GM04503 (cell line): Measurements from ENCODE around the gene DLK2.

Source experiments
- DNase-seq: peaks from one replicate; pipeline ENCODE4 v3.0.0-alpha.2; 2012; ENCODE audit warnings: low read depth

The DLK2 gene

DNA sequence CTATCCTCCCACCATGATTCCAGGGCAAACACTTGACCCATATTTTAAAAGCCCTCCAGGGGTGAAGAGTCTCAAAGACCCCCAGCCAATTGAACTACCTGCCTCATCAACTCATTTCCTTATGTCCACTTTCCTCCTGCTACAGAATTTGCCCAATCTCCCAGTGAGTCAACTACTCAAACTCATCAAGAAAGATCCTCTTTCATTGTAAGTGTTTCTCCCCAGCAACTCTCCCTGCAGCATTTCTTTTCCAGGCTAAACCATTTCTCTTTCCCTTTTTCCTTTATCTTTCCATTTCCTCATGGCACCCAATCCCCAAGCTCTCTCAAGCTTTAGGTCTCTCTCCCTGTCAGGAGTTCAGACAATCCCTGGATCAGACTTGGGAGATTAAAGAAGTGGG is 1.5 kb downstream of the DLK2 start:
- no peak for DNase-seq

DNA sequence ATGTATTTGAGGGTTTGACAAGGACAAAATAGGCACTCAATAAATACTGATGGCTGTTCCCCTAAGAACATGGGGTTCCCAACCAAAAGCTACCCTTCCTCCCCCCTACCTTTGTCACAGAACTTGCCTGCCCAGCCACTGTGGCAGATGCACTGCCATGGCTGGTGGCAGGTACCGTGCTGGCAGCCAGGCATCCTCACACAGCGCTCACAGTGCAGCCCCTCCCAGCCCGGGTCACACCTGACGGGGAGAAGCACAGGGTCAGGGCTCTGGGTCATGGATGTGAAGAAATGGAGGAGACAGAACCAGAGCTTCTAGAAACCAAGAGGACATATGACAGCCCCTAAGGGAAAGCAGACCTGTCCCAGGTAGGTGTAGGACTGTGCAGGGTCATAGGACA is 2.5 kb downstream of the DLK2 start:
- DNase-seq, result no peak

DNA sequence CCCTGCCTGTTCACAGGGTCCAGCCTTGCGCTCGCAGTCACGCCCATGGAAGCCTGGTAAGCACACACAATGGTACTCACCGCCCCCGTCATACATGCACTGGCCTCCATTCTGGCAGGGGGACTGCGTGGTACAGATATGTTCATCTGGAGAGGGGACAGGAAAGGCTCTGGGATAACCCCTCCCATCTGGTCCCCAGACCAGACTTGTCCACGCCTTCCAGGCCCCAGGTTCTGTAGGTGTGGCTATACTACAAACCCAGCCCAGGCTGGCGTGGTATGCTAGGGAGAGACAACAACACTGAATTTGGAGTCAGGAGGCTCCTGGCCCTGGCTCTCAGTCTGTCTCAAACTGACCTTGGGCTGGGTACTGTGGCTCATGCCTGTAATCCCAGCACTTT is 3.4 kb downstream of the DLK2 start:
- no peak for DNase-seq

DNA sequence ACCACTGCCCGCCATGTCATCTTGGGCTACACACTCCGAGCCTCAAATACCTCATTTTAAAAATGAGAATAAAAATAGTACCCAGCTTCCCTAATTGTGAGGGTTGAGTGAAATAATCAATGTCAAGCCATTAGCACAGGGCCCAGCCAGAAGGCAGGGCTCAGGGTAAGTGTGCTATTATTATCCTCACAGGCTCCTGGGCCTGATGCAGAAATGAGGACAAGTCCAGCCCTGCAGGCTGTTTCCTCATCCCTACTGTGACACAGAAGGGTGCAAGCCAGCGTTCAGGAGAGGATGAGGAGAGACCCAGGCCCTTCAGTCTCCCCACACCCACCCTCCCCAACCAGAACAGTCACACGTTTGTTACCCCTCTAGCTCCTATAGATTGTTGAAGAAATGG is 4.0 kb downstream of the DLK2 start:
- no peak for DNase-seq

DNA sequence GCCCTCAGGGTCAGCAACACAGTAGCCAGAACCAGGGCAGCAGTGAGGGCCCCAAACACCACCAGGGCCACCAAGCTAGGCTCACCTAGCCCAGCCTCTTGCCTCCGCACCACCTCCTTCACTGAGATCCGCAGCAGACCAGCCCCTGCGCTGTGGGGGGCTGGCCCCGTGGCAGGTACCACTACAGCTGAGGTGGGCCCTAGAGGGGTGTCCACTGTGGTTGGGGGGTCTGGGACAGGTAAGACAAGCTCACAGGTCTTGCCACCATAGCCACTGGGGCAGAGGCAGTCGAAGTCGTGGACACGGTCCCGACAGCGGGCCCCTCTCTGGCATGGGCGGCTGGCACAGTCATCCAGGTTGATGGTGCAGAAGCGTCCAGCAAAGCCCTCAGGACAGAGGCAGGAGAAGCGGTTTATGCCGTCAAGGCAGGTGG is 4.6 kb downstream of the DLK2 start:
- DNase-seq, result no peak

DNA sequence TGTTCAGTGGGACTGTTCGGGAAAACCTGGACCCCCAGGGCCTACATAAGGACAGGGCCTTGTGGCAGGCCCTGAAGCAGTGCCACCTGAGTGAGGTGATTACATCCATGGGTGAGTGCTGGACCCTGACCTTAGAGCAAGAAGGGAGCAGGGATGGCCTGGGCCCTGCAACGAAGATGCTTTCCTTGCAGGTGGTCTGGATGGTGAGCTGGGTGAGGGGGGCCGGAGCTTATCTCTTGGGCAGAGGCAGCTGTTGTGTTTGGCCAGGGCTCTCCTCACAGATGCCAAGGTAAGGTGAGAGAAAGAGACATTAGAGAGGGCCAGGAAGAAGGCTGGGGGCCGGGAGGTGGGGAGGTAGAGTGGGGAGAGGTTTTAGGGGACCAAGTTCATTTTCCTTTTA is 6.4 kb downstream of the DLK2 start:
- no peak for DNase-seq

DNA sequence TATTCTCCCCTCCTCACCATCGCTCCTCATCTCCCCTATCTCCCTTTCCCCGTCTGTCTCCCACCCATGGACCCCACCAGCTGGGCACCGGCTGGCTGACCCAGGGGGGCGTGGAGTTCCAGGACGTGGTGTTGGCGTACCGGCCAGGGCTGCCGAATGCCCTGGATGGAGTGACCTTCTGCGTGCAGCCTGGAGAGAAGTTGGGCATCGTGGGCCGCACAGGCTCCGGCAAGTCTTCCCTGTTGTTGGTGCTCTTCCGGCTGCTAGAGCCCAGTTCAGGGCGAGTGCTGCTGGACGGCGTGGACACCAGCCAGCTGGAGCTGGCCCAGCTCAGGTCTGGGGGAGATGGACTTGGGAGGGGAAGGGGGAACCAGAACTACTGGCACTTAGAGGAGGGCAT is 7.7 kb downstream of the DLK2 start:
- no peak for DNase-seq

DNA sequence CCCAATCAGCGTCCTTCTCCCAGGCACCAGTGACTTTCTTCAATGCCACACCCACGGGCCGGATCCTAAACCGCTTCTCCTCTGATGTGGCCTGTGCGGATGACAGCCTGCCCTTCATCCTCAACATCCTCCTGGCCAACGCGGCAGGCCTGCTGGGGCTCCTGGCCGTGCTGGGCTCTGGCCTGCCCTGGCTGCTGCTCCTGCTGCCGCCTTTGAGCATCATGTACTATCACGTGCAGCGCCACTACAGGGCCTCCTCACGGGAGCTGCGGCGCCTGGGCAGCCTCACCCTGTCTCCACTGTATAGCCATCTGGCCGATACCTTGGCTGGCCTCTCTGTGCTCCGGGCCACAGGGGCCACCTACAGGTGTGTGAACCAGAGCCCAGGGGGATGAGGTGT is 9.8 kb downstream of the DLK2 start:
- no peak for DNase-seq

DNA sequence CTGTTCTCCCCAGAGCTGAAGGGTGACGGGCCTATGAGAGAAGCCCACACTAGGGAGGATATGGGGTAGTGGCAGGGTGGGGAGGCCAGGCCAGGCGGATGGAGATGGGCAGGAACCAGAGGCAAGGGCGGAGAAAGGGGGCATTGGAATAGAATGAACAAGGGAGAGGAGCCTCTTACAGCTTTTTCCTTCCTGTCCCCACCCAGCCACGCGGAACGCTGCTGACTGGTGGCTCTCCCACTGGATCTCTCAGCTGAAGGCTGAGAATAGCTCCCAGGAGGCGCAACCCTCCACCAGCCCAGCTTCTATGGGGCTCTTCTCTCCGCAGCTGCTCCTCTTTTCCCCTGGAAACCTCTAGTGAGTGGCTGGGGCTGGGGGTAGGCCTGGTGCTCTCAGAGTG is 10.8 kb downstream of the DLK2 start:
- no peak for DNase-seq

DNA sequence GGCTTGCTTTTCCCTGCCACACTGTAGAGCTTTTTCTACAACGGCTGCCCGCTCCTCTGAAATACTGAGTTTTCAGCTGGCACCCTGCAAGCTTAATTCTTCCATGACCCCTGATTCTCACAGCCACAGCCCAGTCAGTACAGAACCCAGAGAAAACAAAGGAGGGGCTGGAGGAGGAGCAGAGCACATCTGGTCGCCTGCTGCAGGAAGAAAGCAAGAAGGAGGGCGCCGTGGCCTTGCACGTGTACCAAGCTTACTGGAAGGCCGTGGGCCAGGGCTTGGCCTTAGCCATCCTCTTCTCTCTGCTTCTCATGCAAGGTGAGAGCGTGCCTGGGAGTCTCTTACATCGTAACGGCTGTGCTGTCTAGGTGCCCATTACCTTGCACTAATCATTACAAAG is 11.3 kb downstream of the DLK2 start:
- DNase-seq, result no peak

DNA sequence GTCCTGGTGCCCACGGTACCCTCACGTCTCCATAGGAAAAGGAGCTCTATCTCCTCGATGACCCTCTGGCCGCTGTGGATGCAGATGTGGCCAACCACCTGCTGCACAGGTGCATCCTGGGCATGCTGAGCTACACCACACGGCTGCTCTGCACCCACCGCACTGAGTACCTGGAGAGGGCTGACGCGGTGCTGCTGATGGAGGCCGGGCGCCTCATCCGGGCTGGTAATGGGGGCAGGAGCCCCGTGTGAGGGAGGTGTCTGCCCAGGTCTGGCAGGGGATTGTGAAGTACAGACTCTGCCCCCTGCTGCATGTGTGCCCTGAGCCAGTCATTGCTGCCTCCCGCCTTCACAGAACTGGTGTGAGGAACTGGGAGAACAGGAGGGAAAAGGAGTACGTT is 12.4 kb downstream of the DLK2 start:
- no peak for DNase-seq

DNA sequence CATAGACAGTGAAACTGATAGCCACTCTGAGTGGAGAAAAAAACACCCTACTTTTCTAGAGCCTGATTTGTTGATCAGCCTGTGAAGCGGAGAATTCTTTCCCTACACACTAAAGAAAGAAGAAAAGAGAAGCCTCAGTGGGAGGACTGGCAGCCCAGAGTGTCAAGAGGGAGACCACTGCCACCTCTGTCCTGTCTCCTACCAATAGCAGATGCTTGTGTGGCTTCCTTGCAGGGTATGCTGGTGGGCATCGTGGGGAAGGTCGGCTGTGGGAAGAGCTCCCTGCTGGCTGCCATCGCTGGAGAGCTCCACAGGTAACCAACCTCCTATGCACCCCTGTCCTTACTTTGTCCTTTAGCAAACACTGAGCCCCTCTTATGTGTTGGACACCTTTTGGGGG is 17.6 kb downstream of the DLK2 start:
- no peak for DNase-seq

DNA sequence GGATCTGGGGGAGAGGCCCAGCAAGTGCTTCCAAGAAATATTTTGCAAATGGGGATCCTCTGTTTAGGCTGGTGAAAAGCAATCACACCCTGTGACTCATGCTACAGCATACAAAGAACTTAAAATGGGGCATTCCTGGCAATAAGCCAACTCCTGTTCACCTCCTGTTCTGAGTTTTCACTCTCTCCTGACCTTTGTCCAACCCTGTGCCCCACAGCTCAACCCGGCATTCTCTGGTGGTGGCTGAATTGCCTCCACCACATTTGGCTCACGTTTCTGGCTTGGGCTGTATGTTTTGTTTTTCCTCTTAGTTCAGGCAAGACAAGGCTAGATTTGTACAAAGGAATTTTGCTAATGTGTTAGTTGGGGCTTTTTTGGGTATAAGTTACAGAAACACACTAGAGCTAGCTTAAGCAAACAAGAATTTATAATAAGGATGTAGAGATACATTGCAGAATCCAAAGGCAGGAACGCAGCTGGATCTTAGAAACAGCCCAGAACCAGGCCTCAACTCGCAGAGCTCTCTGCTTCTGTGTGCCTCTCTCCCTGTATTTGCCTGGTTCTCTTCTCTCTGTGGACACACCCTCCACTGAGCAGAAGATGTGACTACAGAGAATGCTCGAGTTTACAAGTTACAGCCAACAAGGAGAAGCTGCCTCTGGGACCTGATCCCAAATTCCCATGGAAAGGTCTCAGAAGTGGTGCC is 18.6 kb downstream of the DLK2 start:
- peak; percentile 67 for DNase-seq

DNA sequence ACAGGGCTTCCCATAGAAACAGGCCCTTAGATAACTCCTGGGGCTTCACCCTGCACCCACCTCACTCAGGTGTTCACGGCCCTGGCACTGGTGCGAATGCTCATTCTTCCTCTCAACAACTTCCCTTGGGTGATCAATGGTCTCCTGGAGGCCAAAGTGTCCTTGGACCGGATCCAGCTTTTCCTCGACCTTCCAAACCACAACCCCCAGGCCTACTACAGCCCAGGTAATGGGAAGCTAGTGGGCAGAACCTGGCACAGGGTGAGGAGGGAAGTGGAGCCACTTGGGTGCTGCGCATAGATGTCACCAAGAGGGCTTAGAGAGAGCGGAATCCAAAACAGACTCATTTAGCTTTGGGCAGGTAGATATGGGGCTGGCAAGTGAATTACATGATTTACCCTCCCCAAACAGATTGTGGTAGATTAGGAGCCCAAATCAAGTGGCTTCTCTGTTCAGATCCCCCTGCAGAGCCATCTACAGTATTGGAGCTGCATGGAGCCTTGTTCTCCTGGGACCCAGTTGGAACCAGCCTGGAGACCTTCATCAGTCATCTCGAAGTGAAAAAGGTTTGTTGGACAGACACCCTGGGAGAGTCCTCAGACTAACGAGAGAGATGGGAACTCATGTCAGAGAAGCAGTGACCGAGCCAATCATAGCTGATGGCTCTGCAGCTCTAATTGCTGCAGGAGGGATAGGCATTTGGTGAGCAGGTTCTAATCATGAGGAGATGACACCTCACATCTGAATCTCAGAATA is 19.5 kb downstream of the DLK2 start:
- DNase-seq, result no peak

DNA sequence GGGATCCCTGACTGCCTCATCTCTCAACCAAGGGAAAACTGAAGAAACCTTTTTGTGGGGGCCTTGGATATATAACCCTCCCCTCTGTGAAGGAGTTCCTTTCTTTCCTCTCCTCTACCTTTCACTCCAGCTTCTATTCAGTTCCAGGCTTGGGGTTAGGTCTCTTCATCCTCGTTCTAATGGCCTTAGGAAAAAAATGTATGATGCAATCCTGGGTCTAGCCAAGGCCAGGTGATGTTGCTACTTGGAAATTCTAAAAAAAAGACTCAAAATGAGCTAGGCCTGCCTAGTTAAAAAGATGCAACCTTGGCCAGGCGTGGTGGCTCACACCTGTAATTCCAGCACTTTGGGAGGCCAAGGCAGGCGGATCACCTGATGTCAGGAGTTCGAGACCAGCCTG is 20.4 kb downstream of the DLK2 start:
- no peak for DNase-seq

DNA sequence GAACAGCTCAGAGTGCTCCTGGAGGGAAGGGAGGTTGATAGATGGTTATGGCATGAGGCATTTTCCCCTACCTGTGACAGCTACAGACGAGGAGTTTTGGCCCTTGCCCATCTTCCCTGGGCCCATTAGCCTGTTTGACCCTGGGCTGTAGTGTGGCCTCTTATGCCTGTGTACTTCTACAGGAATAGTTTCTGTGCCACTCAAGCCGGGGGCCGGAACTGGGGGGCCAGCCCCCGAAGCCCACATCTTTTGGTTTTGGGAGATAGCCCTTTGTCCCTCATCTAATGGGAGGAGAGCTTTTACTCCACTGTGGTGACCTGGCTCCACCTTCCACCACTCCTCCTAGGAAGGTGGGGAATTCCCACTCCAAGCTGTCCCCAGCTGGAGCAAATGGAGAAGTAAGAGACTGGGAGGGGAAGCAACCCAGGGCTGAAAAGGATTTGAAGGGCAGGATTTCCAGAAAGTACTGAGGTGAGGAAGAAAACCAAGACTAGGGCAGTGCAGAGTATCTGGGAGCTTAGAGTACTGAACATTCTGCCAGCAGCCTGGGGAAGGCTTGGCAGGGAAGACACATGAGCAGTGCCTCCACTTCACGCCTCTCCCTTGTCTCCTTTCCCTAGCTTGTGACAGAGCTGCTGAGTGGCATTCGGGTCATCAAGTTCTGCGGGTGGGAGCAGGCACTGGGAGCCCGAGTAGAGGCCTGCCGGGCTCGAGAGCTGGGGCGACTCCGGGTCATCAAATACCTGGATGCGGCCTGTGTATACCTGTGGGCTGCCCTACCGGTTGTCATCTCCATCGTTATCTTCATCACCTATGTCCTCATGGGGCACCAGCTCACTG is 21.1 kb downstream of the DLK2 start:
- no peak for DNase-seq

DNA sequence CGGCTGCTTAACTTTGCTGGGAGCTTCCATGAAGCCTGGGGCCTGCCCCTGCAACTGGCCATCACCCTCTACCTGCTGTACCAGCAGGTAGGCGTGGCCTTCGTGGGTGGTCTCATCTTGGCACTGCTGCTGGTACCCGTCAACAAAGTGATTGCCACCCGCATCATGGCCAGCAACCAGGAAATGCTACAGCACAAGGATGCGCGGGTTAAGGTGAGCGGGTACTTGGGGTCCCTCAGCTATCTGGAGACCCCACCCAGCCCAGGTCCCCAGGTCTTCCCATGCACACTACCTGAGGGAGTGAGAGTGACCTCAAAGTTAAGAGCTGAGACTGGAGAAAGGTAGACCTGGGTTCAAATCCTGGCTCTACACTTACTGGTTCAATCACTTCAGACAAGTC is 22.2 kb downstream of the DLK2 start:
- DNase-seq, result no peak

DNA sequence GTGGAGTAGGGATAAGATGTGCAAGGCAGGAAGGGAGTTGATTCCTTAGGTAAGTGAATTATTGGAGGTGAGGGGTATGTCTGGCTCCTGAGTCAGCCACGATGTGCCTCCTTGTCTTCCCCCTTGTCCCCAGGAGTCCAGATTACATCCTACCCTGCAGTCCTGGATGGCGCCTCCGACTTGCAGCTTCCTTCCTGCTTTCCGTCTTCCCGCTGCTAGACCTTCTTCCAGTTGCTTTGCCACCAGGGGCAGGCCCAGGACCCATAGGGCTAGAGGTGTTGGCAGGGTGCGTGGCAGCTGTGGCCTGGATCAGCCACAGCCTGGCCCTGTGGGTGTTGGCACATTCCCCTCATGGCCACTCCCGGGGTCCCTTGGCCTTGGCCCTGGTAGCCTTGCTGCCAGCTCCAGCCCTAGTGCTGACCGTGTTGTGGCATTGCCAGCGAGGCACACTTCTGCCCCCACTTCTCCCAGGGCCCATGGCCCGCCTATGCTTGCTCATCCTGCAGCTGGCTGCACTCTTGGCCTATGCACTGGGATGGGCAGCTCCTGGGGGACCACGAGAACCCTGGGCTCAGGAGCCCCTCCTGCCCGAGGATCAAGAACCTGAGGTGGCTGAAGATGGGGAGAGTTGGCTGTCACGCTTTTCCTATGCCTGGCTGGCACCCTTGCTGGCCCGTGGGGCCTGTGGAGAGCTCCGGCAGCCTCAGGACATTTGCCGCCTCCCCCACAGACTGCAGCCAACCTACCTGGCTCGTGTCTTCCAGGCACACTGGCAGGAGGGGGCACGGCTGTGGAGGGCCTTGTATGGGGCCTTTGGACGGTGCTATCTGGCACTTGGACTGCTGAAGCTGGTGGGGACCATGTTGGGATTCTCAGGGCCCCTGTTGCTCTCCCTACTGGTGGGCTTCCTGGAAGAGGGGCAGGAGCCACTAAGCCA is 23.1 kb downstream of the DLK2 start:
- DNase-seq, result no peak

DNA sequence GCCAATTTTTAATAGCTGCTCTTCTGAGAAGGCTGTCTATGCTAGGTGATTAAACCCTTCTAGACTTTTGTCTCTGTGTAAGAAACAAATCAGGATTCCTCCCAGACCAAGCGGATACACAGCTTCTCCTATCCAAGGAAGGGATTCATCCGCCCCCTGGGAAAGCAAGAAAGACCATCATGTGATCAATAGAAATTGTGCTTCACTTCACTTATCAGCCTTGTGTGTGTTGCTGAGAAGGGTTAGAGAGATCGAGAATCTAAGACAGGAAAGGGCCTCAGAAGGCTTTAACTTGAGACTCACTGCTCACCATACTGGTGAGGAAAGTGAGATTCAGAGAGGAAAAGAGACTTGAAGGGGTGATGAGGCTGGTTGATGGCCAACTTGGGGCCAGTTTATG is 26.5 kb downstream of the DLK2 start:
- DNase-seq, result no peak

DNA sequence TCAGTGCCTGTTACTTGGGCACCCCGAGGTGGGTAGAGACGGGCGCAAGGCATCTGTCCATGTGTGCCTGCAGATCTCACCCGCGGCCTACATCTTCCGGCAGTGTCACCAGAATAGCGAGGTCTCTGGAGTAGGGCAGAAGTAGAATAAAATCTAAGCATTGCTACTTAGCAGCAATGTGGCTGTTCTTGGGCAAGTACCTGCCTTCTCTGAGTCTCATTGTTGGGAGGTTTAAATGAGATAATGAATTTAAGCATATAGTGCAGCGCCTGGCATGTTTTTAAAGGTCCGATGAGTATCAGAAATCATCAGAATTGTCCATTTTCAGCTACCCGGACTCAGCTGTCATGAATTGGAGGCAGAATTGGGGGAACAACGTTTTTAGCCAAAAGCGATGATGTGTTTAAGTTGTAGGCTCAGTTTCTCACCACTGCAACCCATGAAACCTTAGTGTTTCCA is 27.2 kb downstream of the DLK2 start:
- DNase-seq, result no peak

DNA sequence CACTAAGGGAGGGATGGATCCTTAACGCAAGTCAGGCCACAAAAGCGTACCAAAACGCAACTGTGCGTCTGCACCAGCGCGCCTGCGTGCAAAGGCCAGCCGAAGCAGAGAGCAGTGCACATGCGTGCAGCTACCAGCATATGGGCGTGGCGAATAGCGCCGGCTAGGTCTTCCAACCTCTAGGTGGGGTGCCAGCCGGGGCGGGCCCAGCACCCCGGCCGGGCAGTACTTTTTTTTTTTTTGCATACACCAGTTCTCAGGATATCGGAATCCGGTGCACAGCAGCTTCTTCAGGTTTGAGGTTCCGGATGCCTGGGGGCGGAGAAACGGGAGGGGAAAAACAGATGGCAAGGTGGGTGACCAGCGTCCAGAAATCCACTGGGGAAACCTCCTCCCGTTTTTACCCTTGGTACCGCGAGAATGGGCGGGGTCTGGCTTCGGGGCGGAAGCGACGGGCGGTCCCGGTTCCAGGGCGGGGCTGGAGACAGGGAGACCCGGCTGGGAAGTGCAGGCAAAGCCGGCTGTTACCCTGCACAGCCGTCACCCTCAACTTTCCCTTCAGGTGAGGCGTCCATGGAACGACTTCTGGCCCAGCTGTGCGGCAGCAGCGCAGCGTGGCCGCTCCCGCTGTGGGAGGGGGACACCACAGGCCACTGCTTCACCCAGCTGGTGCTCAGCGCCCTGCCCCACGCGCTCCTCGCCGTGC is 27.8 kb downstream of the DLK2 start, which contains the start of gene ABCC10:
Gene ABCC10, plus strand, starts transcription at position 136 of the 706 bp plus-strand sequence. Its CDS starts 438 bp downstream, at position 574.
- peak; percentile 74 for DNase-seq
